GM23248 (cell line): ENCODE data around the gene ZNF835. TPM values are rescaled to one million over a fixed set of nuclear protein-coding genes. Genes with fewer than 3 reads are reported as not detected.
A peak's percentile ranks its signal among the peaks of the same experiment; 100 is the strongest.

Source experiments
- DNase-seq: peaks from one replicate; pipeline ENCODE4 v3.0.0-alpha.2; 2015
- H2AFZ ChIP-seq: fragments of 200-600 bp; sonication (generic); 2 replicates; pipeline ENCODE4 v1.6.1; 2016; ENCODE audit warnings: antibody characterized with exemption
- H3F3A ChIP-seq: fragments of 200-600 bp; sonication (generic); 2 replicates; pipeline ENCODE4 v1.6.1; 2016; ENCODE audit warnings: mild to moderate bottlenecking, antibody characterized with exemption, mixed run types; ENCODE audit not compliant: insufficient read depth
- H3K27ac ChIP-seq: fragments of 200-600 bp; sonication (generic); 2 replicates; pipeline ENCODE4 v1.5.1; 2016; ENCODE audit warnings: mild to moderate bottlenecking
- H3K27me3 ChIP-seq: fragments of 200-600 bp; sonication (generic); replicated peaks from 2 replicates; pipeline ENCODE4 v1.6.1; 2016; ENCODE audit warnings: mild to moderate bottlenecking; ENCODE audit not compliant: insufficient read depth
- H3K36me3 ChIP-seq: fragments of 200-600 bp; sonication (generic); 2 replicates; pipeline ENCODE4 v1.6.1; 2016; ENCODE audit warnings: low read depth, mild to moderate bottlenecking
- H3K4me1 ChIP-seq: fragments of 200-600 bp; sonication (generic); 2 replicates; pipeline ENCODE4 v1.6.1; 2016; ENCODE audit warnings: mild to moderate bottlenecking; ENCODE audit not compliant: insufficient read depth
- H3K4me2 ChIP-seq: fragments of 200-600 bp; sonication (generic); one replicate; pipeline ENCODE4 v1.6.1; 2016; ENCODE audit warnings: mild to moderate bottlenecking; ENCODE audit not compliant: unreplicated experiment
- H3K4me3 ChIP-seq: fragments of 200-600 bp; sonication (generic); 2 replicates; pipeline ENCODE4 v1.5.1; 2016; ENCODE audit warnings: mild to moderate bottlenecking
- H3K79me2 ChIP-seq: fragments of 200-600 bp; sonication (generic); 2 replicates; pipeline ENCODE4 v1.6.1; 2016; ENCODE audit warnings: mild to moderate bottlenecking; ENCODE audit not compliant: insufficient read depth
- H3K9ac ChIP-seq: fragments of 200-600 bp; sonication (generic); 2 replicates; pipeline ENCODE4 v1.6.1; 2016; ENCODE audit warnings: mild to moderate bottlenecking
- H3K9me2 ChIP-seq: fragments of 200-600 bp; sonication (generic); 2 replicates; pipeline ENCODE4 v1.6.1; 2016; ENCODE audit warnings: mixed run types, mild to moderate bottlenecking, moderate library complexity; ENCODE audit not compliant: insufficient read depth
- H3K9me3 ChIP-seq: fragments of 200-600 bp; sonication (generic); one replicate; pipeline ENCODE4 v1.6.1; 2017; ENCODE audit warnings: low read depth
- H4K20me1 ChIP-seq: fragments of 200-600 bp; sonication (generic); 2 replicates; pipeline ENCODE4 v1.6.0; 2016; ENCODE audit not compliant: insufficient read depth
- EZH2 ChIP-seq: fragments of 200-600 bp; sonication (generic); IDR thresholded peaks from 2 replicates; pipeline ENCODE4 v1.6.1; 2018; ENCODE audit warnings: antibody characterized with exemption, mild to moderate bottlenecking; ENCODE audit not compliant: insufficient read depth, poor library complexity, severe bottlenecking
- EZH2phosphoT487 ChIP-seq: fragments of 200-600 bp; sonication (generic); IDR thresholded peaks from 2 replicates; pipeline ENCODE4 v1.6.1; 2018; ENCODE audit warnings: antibody characterized with exemption, moderate library complexity, mild to moderate bottlenecking, low read depth; ENCODE audit not compliant: insufficient read depth
- WGBS, 2 experiments: methylation state at CpG; one replicate each; pipeline ENCODE4 v1.1.6; 2015 to 2017; ENCODE audit warnings: low lambda C conversion rate in 2 of 2, low coverage in 1 of 2; ENCODE audit errors: missing lambda C conversion rate in 2 of 2; 5-methylcytosine and 5-hydroxymethylcytosine counted together
- in situ Hi-C: fragments of 300-500 bp; cut with MboI; formaldehyde crosslinking; loops from 2 replicates; pipeline ENCODE4 v1.15.0; 2020
- polyA plus RNA-seq: library from polyadenylated mRNA; unstranded; fragments of >200 nt; fragmentation: Nextera tagmentation; extraction: Ambion mirVana; gene quantifications from 2 replicates; pipeline ENCODE4 v1.2.1, GENCODE V29; 2016
- total RNA-seq: library from RNA; depleted of rRNA; stranded (reverse); fragments of >200 nt; shearing (Covaris generic); gene quantifications from 2 replicates; pipeline ENCODE4 v1.2.3, GENCODE V29; 2014

Gene ZNF835
- total and polyA plus RNA-seq, 2 experiments from 2014 or later, result 0.09 TPM; not detected in 1

GRCh38 chr19:56692206-56692895, 20.8 kb upstream of the ZNF835 start:
- Histone ChIP-seq H4K20me1 (no peaks in the 10 kb centered on the region), H3K4me3 (no peak overlapping the region), H3K9ac (no peak overlapping the region), H2AFZ (no peak overlapping the region), H3K79me2 (no peaks in the 10 kb centered on the region), H3K9me2 (no peaks in the 10 kb centered on the region), H3K27ac (no peak overlapping the region), H3F3A (no peaks in the 10 kb centered on the region), H3K27me3 (no peaks in the 10 kb centered on the region), H3K4me1 (no peaks in the 10 kb centered on the region), H3K36me3 (no peaks in the 10 kb centered on the region), H3K4me2 (no peak overlapping the region), H3K9me3 (no peaks in the 10 kb centered on the region)
- WGBS, 2 experiments, result 13 to 17% methylated on average over 8 of the region's 8 CpGs
- TF ChIP-seq EZH2phosphoT487 (no peak), EZH2 (no peak)
- peak; percentile 2 for DNase-seq
- in situ Hi-C loops, result no loop called here

DNA sequence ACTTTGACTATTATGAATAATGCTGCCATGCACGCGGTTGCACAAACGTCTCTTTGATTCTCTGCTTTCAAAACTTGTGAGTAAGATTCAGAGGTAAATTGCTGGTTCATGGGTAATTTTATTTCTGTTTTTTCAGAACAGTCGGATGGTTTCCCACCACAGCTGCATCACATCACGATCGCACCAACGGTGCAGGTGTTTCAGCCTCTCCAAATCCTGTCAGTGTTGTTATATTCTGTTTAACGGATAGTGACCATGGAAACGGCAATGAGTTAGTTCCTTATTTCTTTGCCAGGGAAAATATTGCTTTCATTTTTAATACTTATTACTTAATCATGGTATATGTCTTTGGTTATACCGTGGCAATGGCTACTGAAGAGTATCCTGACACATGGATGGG, 19.1 kb upstream of the ZNF835 start:
- DNase-seq, result no peak
- no peak overlapping the region for H3K9ac ChIP-seq
- H3K4me3 ChIP-seq, result no peak overlapping the region
- no peaks in the 10 kb centered on the region for H3K36me3 ChIP-seq
- in situ Hi-C loops, result no loop called here
- H3K4me1 ChIP-seq, result no peaks in the 10 kb centered on the region
- H3K27me3 ChIP-seq, result no peaks in the 10 kb centered on the region
- H3K4me2 ChIP-seq, result no peak overlapping the region
- TF ChIP-seq EZH2phosphoT487, result no peak
- no peak for TF ChIP-seq EZH2
- no peak overlapping the region for H2AFZ ChIP-seq
- H3K27ac ChIP-seq, result no peak overlapping the region
- no peaks in the 10 kb centered on the region for H3K9me3 ChIP-seq
- H4K20me1 ChIP-seq, result no peaks in the 10 kb centered on the region
- H3F3A ChIP-seq, result no peaks in the 10 kb centered on the region
- H3K9me2 ChIP-seq, result no peaks in the 10 kb centered on the region
- WGBS, 2 experiments, result 62 to 65% methylated on average over 10 of the region's 10 CpGs
- no peaks in the 10 kb centered on the region for H3K79me2 ChIP-seq

DNA sequence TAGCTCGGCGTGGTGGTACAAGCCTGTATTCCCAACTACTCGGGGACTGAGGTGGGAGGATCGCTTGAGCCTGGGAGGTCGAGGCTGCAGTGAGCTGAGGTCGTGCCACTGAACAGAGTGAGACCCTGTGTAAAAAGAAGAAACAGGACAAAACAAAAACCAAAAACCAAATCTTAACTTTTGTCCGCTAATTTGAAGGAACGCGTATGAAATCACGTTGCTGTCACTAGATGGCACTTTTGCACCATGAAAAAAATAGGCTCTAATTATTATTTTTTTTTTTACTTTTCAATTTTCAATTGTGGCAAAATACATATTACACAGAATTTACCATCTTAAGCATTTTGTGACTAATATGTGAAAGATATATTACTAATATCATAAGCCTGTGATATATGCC, 17.6 kb upstream of the ZNF835 start:
- Histone ChIP-seq H3F3A (no peaks in the 10 kb centered on the region), H3K9ac (no peak overlapping the region), H3K27ac (no peak overlapping the region), H3K4me1 (no peaks in the 10 kb centered on the region), H4K20me1 (no peaks in the 10 kb centered on the region), H3K4me3 (no peak overlapping the region), H2AFZ (no peak overlapping the region), H3K36me3 (no peaks in the 10 kb centered on the region), H3K4me2 (no peak overlapping the region), H3K79me2 (no peaks in the 10 kb centered on the region), H3K27me3 (no peaks in the 10 kb centered on the region), H3K9me2 (no peaks in the 10 kb centered on the region), H3K9me3 (no peaks in the 10 kb centered on the region)
- TF ChIP-seq EZH2phosphoT487 (no peak), EZH2 (no peak)
- 50 to 51% methylated on average over 10 of the region's 10 CpGs for WGBS, 2 experiments
- in situ Hi-C loops, result no loop called here
- no peak for DNase-seq

GRCh38 chr19:56687031-56687430, 15.5 kb upstream of the ZNF835 start:
- Histone ChIP-seq H3K27me3 (no peaks in the 10 kb centered on the region), H3K79me2 (no peaks in the 10 kb centered on the region), H3K9me3 (no peaks in the 10 kb centered on the region), H3K27ac (no peak overlapping the region), H3K4me3 (no peak overlapping the region), H3K9ac (no peak overlapping the region), H3K4me1 (no peaks in the 10 kb centered on the region), H3F3A (no peaks in the 10 kb centered on the region), H3K36me3 (no peaks in the 10 kb centered on the region), H2AFZ (no peak overlapping the region), H3K4me2 (no peak overlapping the region), H4K20me1 (no peaks in the 10 kb centered on the region), H3K9me2 (no peaks in the 10 kb centered on the region)
- in situ Hi-C loops, result no loop called here
- 33 to 38% methylated on average over 8 of the region's 8 CpGs for WGBS, 2 experiments
- TF ChIP-seq EZH2phosphoT487 (no peak), EZH2 (no peak)
- DNase-seq, result no peak
